BE2C (cell line): ENCODE measurements around the gene PTPRN2.
"Not testable (repeated sequence)": the region's sequence is repeated elsewhere in the genome, so short reads cannot be mapped to it uniquely, and the experiment has no call there.

ENCODE experiments used
- DNase-seq: peaks from one replicate; pipeline ENCODE4 v3.0.0-alpha.2; 2020
- H3K27me3 ChIP-seq: fragments of 250-450 bp; sonication (Bioruptor Pico); 2 replicates; pipeline ENCODE4 v1.5.1; 2020; ENCODE audit warnings: mild to moderate bottlenecking
- H3K36me3 ChIP-seq: fragments of 250-450 bp; sonication (Bioruptor Pico); 2 replicates; pipeline ENCODE4 v1.5.1; 2020; ENCODE audit warnings: mild to moderate bottlenecking
- H3K4me1 ChIP-seq: fragments of 250-450 bp; sonication (Bioruptor Pico); 2 replicates; pipeline ENCODE4 v1.5.1; 2020
- H3K4me3 ChIP-seq: 2 replicates; pipeline ENCODE4 v1.5.1; 2011; ENCODE audit warnings: low read depth, low read length
- H3K9me3 ChIP-seq: fragments of 250-450 bp; sonication (Bioruptor Pico); 2 replicates; pipeline ENCODE4 v1.5.1; 2020
- TF ChIP-seq, protein P1 (sequence below): IDR thresholded peaks from 2 replicates; pipeline ENCODE4 v1.5.1; 2012; ENCODE audit warnings: mild to moderate bottlenecking, low read depth, low read length

Gene PTPRN2

GRCh38 chr7:158348446-158348845, 239.2 kb downstream of the PTPRN2 start:
- no peak overlapping the region for H3K4me3 ChIP-seq
- no peaks in the 10 kb centered on the region; the same call in 1 of the 2 replicates for H3K9me3 ChIP-seq
- DNase-seq = no peak
- no peaks in the 10 kb centered on the region for H3K36me3 ChIP-seq
- H3K4me1 ChIP-seq = no peaks in the 10 kb centered on the region
- TF ChIP-seq, protein P1, sequence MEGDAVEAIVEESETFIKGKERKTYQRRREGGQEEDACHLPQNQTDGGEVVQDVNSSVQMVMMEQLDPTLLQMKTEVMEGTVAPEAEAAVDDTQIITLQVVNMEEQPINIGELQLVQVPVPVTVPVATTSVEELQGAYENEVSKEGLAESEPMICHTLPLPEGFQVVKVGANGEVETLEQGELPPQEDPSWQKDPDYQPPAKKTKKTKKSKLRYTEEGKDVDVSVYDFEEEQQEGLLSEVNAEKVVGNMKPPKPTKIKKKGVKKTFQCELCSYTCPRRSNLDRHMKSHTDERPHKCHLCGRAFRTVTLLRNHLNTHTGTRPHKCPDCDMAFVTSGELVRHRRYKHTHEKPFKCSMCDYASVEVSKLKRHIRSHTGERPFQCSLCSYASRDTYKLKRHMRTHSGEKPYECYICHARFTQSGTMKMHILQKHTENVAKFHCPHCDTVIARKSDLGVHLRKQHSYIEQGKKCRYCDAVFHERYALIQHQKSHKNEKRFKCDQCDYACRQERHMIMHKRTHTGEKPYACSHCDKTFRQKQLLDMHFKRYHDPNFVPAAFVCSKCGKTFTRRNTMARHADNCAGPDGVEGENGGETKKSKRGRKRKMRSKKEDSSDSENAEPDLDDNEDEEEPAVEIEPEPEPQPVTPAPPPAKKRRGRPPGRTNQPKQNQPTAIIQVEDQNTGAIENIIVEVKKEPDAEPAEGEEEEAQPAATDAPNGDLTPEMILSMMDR = no peak
- H3K27me3 ChIP-seq = no peaks in the 10 kb centered on the region

GRCh38 chr7:158348039-158348438, 239.6 kb downstream of the PTPRN2 start:
- H3K4me3 ChIP-seq, H3K27me3 ChIP-seq, H3K4me1 ChIP-seq, DNase-seq, H3K36me3 ChIP-seq, H3K9me3 ChIP-seq: not testable (repeated sequence)

DNA sequence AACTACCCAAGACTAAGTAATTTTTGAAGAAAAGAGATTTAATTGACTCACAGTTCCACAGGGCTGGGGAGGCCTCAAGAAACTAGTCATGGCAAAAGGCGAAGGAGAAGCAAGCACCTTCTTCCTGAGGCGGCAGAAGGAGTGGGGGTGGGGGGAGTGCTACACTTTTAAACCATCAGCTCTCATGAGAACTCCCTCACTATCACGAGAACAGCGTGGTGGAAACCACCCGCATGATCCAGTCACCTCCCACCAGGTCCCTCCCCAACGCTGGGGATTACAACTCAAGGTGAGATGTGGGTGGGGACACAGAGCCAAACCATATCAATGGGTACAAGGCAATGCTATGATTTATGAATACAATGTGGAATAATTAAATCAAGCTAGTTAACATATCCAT, 241.9 kb downstream of the PTPRN2 start:
- TF ChIP-seq, protein P1 = no peak
- H3K4me1 ChIP-seq = no peaks in the 10 kb centered on the region
- H3K27me3 ChIP-seq = no peaks in the 10 kb centered on the region
- H3K4me3 ChIP-seq = no peak overlapping the region
- H3K36me3 ChIP-seq = no peaks in the 10 kb centered on the region
- no peaks in the 10 kb centered on the region; the same call in 1 of the 2 replicates for H3K9me3 ChIP-seq
- no peak for DNase-seq

GRCh38 chr7:158344706-158345300, 242.8 kb downstream of the PTPRN2 start:
- TF ChIP-seq, protein P1 = no peak
- no peaks in the 10 kb centered on the region for H3K36me3 ChIP-seq
- no peak for DNase-seq
- no peak overlapping the region for H3K4me3 ChIP-seq
- no peaks in the 10 kb centered on the region; the same call in 1 of the 2 replicates for H3K9me3 ChIP-seq
- H3K27me3 ChIP-seq = no peaks in the 10 kb centered on the region
- H3K4me1 ChIP-seq = no peaks in the 10 kb centered on the region

DNA sequence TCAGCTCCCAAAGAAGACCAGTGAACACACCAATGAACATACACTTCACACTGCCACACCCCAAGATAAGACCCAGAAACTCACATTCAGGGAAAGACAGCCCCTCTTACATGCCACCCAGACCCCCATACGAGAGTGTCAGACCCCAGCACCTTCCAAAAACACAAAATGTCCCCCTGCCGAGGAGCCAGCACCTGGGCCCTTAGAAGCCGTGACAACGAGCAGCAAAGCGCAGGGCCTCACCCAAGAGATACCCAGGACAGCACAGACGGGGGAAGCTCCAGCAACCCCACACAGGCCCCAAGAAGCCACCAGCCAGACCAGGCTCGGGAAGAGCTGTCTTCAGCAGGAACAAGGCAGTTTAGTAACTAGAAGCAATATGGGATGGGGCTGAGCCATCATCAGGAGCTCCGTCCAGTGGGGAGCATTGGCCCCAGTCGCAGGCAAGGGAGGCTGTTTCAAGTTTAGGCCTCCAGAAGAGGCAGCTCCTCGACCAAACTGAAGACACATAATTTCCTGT, 243.6 kb downstream of the PTPRN2 start:
- Histone ChIP-seq H3K27me3 (no peaks in the 10 kb centered on the region), H3K4me1 (no peaks in the 10 kb centered on the region), H3K4me3 (no peak overlapping the region), H3K9me3 (no peaks in the 10 kb centered on the region; the same call in 1 of the 2 replicates), H3K36me3 (no peaks in the 10 kb centered on the region)
- TF ChIP-seq, protein P1 = no peak
- DNase-seq = no peak

DNA sequence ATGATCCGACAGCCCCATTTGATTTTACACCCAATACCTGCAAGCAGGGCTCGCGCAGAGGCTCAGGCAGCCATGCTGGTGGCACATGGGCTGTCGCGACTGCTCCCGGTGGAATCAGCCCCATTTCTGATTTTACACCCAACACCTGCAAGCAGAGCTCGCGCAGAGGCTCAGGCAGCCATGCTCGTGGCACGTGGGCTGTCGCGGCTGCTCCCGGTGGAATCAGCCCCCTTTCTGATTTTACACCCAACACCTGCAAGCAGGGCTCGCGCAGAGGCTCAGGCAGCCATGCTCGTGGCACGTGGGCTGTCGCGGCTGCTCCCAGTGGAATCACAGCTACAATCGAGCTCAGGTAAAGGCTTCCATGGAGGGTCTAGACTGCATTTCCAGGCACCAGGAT, 244.1 kb downstream of the PTPRN2 start:
- Histone ChIP-seq H3K27me3 (no peaks in the 10 kb centered on the region), H3K36me3 (no peaks in the 10 kb centered on the region), H3K4me3 (no peak overlapping the region), H3K4me1 (no peaks in the 10 kb centered on the region), H3K9me3 (no peaks in the 10 kb centered on the region; the same call in 1 of the 2 replicates)
- TF ChIP-seq, protein P1 = no peak
- no peak for DNase-seq

DNA sequence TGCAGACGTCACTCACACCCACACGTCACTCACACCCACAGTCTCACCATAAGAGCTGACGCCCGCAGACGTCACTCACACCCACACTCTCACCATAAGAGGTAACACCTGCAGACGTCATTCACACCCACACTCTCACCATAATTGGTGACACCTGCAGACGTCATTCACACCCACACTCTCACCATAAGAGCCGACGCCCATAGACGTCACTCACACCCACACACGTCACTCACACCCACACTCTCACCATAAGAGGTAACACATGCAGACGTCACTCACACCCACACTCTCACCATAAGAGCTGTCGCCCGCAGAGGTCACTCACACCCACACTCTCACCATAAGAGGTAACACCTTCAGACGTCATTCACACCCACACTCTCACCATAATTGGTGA, 246.5 kb downstream of the PTPRN2 start:
- not testable (repeated sequence) for H3K4me1 ChIP-seq, DNase-seq, H3K36me3 ChIP-seq, H3K4me3 ChIP-seq, H3K9me3 ChIP-seq, H3K27me3 ChIP-seq

- H3K4me3 ChIP-seq, H3K4me1 ChIP-seq, H3K9me3 ChIP-seq, H3K27me3 ChIP-seq, DNase-seq, H3K36me3 ChIP-seq: not testable (repeated sequence)
Measured at GRCh38 chr7:158336952-158337351, 250.7 kb downstream of the PTPRN2 start.

- H3K4me3 ChIP-seq, H3K27me3 ChIP-seq, H3K36me3 ChIP-seq, H3K4me1 ChIP-seq, H3K9me3 ChIP-seq, DNase-seq: not testable (repeated sequence)
Measured at GRCh38 chr7:158332516-158332915, 255.1 kb downstream of the PTPRN2 start.

GRCh38 chr7:158331826-158332450, 255.7 kb downstream of the PTPRN2 start:
- H3K4me1 ChIP-seq, H3K4me3 ChIP-seq, H3K9me3 ChIP-seq, H3K36me3 ChIP-seq, DNase-seq, H3K27me3 ChIP-seq: not testable (repeated sequence)
